K562 (cell line): ENCODE data around the gene TUT4. TPM values are rescaled to one million over a fixed set of nuclear protein-coding genes. Genes with fewer than 3 reads are reported as not detected.

ENCODE experiments used
- CBX2 ChIP-seq: fragments of 200-600 bp; sonication (generic); IDR thresholded peaks from one replicate; pipeline ENCODE4 v1.6.1; 2012; ENCODE audit warnings: mild to moderate bottlenecking, low read length, inconsistent platforms; ENCODE audit not compliant: insufficient read depth, poor library complexity, severe bottlenecking
- CHAMP1 ChIP-seq: fragments of 450-650 bp; IDR thresholded peaks from 2 replicates; pipeline ENCODE4 v1.6.1; 2016; ENCODE audit warnings: mild to moderate bottlenecking
- DACH1 ChIP-seq: fragments of 450-650 bp; IDR thresholded peaks from 2 replicates; pipeline ENCODE4 v1.6.1; 2018; ENCODE audit not compliant: partially characterized antibody
- DEAF1 ChIP-seq: fragments of 450-650 bp; formaldehyde crosslinking; IDR thresholded peaks from 2 replicates; pipeline ENCODE4 v1.4.0; 2020; ENCODE audit warnings: mild to moderate bottlenecking, moderate library complexity
- DPF2 ChIP-seq: fragments of 450-650 bp; IDR thresholded peaks from 2 replicates; pipeline ENCODE4 v1.6.1; 2016
- FOXA3 ChIP-seq, 2 experiments: fragments of 450-650 bp in 1 of 2; sonication (generic) in 1 of 2; formaldehyde crosslinking; IDR thresholded peaks in 1 of 2; conservative IDR thresholded peaks in 1 of 2; 2 replicates each; pipeline versions ENCODE4 v1.4.0 to v1.8.0; 2020 to 2022; ENCODE audit warnings: mild to moderate bottlenecking in 2 of 2, missing genetic modification reagents in 1 of 2
- GABPA ChIP-seq: fragments of 200-800 bp; sonication (Bioruptor generic); conservative IDR thresholded peaks from 2 replicates; pipeline ENCODE4 v1.6.1; 2016; ENCODE audit warnings: low read depth, missing genetic modification characterization, missing compliant biosample characterization
- IFI16 ChIP-seq: fragments of 250-450 bp; sonication (Bioruptor Pico); IDR thresholded peaks from 2 replicates; pipeline ENCODE4 v2.1.2; 2022; ENCODE audit warnings: mild to moderate bottlenecking, inconsistent platforms
- KDM5B ChIP-seq: fragments of 200-600 bp; sonication (generic); IDR thresholded peaks from 2 replicates; pipeline ENCODE4 v1.6.1; 2012; ENCODE audit warnings: low read depth, mild to moderate bottlenecking, moderate library complexity, low read length, control low read depth, inconsistent platforms; ENCODE audit not compliant: insufficient replicate concordance
- MAFF ChIP-seq: IDR thresholded peaks from 2 replicates; pipeline ENCODE4 v1.6.1; 2012; ENCODE audit warnings: low read length, improper control_type of control experiment
- NFATC3 ChIP-seq: fragments of 450-650 bp; IDR thresholded peaks from 2 replicates; pipeline ENCODE4 v1.6.1; 2017; ENCODE audit warnings: mild to moderate bottlenecking
- NFE2 ChIP-seq: IDR thresholded peaks from 2 replicates; pipeline ENCODE4 v1.6.1; 2014; ENCODE audit warnings: antibody characterized with exemption, low read depth
- PML ChIP-seq: IDR thresholded peaks from 2 replicates; pipeline ENCODE4 v1.6.1; 2012; ENCODE audit warnings: low read length, inconsistent platforms
- POU5F1 ChIP-seq: fragments of 150-350 bp; IDR thresholded peaks from 2 replicates; pipeline ENCODE4 v1.6.1; 2014; ENCODE audit warnings: borderline replicate concordance, low read length, low read depth, mild to moderate bottlenecking; ENCODE audit not compliant: partially characterized antibody
- RFX7 ChIP-seq: fragments of 250-450 bp; sonication (Bioruptor Pico); IDR thresholded peaks from 2 replicates; pipeline ENCODE4 v1.5.1; 2021; ENCODE audit warnings: mild to moderate bottlenecking
- SMARCB1 ChIP-seq: IDR thresholded peaks from 2 replicates; pipeline ENCODE4 v1.6.1; 2011; ENCODE audit warnings: improper control_type of control experiment, low read depth; ENCODE audit not compliant: insufficient read length
- STAT5A ChIP-seq: IDR thresholded peaks from 2 replicates; pipeline ENCODE4 v1.6.1; 2012; ENCODE audit warnings: low read length, inconsistent platforms, borderline replicate concordance
- TEAD1 ChIP-seq, 2 experiments: fragments of 450-650 bp in 1 of 2; sonication (generic) in 1 of 2; formaldehyde crosslinking; IDR thresholded peaks; 2 replicates each; pipeline versions ENCODE4 v1.4.0 to v1.8.0; 2020 to 2022; ENCODE audit warnings: mild to moderate bottlenecking in 2 of 2, missing genetic modification reagents in 1 of 2
- TFAM ChIP-seq: fragments of 250-450 bp; sonication (Bioruptor Pico); conservative IDR thresholded peaks from 2 replicates; pipeline ENCODE4 v1.5.0; 2021; ENCODE audit warnings: mild to moderate bottlenecking, moderate library complexity
- TRIM24 ChIP-seq, 2 experiments: fragments of 450-650 bp; IDR thresholded peaks; 2 replicates each; pipeline ENCODE4 v1.6.1; 2016
- XRCC5 ChIP-seq: fragments of 200-400 bp; formaldehyde crosslinking; IDR thresholded peaks from 2 replicates; pipeline ENCODE4 v1.6.1; 2017; ENCODE audit warnings: low read depth, mild to moderate bottlenecking, low read length
- ZBTB7A ChIP-seq: IDR thresholded peaks from 2 replicates; pipeline ENCODE4 v1.6.1; 2011; ENCODE audit warnings: low read depth, mild to moderate bottlenecking, low read length, moderate library complexity, borderline replicate concordance; ENCODE audit not compliant: control insufficient read depth
- ZKSCAN3 ChIP-seq: fragments of 250-450 bp; sonication (Bioruptor Pico); IDR thresholded peaks from 2 replicates; pipeline ENCODE4 v1.4.0; 2020
- ZNF23 ChIP-seq: fragments of 250-450 bp; sonication (Bioruptor Pico); IDR thresholded peaks from 2 replicates; pipeline ENCODE4 v1.4.0; 2020; ENCODE audit warnings: mild to moderate bottlenecking
- polyA plus RNA-seq, 8 experiments: library from polyadenylated mRNA; depleted of rRNA in 4 of 8; stranded (reverse) in 5 of 8; unstranded in 3 of 8; fragments of >200 nt; fragmentation: Nextera tagmentation in 2 of 8; fragmentation: Illumina TruSeq in 1 of 8; extraction: Ambion mirVana in 2 of 8; extraction: Trizol in 1 of 8; gene quantifications; 2 replicates each; pipeline versions ENCODE4 v1.2.1 to v1.2.3, GENCODE V29; 2011 to 2014; ENCODE audit warnings: inconsistent platforms in 1 of 8, missing spikeins in 1 of 8
- total RNA-seq, 7 experiments: library from RNA; depleted of rRNA in 6 of 7; stranded (reverse); fragments of >200 nt in 6 of 7; fragmentation: Illumina TruSeq in 2 of 7; extraction: Trizol in 2 of 7; gene quantifications; 2 replicates each; pipeline versions ENCODE4 v1.2.1 to v1.2.3, GENCODE V29; 2011 to 2021; ENCODE audit warnings: low replicate concordance in 1 of 7
- TF ChIP-seq, protein P1 (sequence below): sonication (generic); formaldehyde crosslinking; IDR thresholded peaks from 2 replicates; pipeline ENCODE4 v1.8.0; 2022; ENCODE audit warnings: mild to moderate bottlenecking, missing genetic modification reagents

The TUT4 gene
- total and polyA plus RNA-seq, 9 of the 15 experiments (the other 6 are each of a cell fraction or from before 2014, with no cell fraction given) = 15.8 to 53.5 (median 36.7) TPM

DNA sequence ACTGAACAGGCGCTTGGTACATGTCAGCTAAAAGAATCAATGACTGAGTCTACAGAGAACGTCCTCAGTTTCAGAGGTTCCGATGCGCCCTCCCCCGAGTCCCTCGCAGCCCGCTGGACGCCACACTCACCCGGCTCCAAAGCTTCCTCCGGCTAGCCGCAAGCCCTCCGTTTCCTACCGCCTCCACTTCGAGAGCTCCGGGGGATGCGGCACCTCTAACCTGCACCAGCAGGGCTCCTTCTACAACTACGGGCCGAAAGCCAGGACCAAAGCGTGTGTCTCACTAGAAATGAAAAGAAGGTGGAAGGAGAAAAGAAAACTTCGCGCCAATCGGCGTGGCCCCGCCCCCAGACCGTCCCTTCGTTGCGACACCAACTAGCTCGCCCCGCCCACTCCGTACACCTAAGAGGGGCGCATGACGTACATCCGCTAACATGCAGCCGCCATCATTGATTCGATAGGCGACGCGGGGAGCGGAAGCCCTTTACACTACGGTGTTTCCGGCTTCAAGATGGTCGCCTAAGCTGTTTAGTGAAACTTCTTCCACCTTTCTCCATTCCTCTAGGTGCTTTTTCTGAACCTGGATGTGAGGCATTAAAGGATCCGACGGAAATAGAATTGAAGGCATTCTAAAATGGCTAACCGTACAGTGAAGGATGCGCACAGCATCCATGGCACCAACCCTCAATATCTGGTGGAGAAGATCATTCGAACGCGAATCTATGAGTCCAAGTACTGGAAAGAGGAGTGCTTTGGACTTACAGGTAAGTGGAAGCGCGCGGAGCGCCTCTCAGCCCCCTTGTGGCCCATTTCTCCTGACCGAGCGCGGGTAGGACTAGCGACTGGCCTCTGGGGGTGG, 148.5 kb downstream of the TUT4 start, which contains the start of the genes ORC1 and PRPF38A (continued):
- TF ChIP-seq SMARCB1 = no peak
- peak; percentile 50 for TF ChIP-seq DACH1
- TF ChIP-seq NFE2 = no peak
- peak in 1 of 2 experiments; percentile 57; a peak in 1 of 4 replicates for TF ChIP-seq TEAD1 (CRISPR knock-in tag; IDR thresholded peaks at IDR 0.05)
- no peak for TF ChIP-seq STAT5A
- TF ChIP-seq TRIM24 (IDR thresholded peaks at IDR 0.05) = no peak
- TF ChIP-seq TFAM (CRISPR knock-in tag) = no peak
- TF ChIP-seq MAFF = no peak
- TF ChIP-seq ZBTB7A = no peak
- peak; percentile 98 for TF ChIP-seq GABPA (tag)
- no peak for TF ChIP-seq XRCC5
- no peak for TF ChIP-seq RFX7 (CRISPR knock-in tag)
- TF ChIP-seq DPF2 = peak; percentile 60; the same call in 1 of the 2 replicates
- peak; percentile 84 for TF ChIP-seq KDM5B
- peak; percentile 67; the same call in 1 of the 2 replicates for TF ChIP-seq CHAMP1
- peak; percentile 91 for TF ChIP-seq PML
- TF ChIP-seq IFI16 = no peak; the same call in 1 of the 2 replicates
- no peak for TF ChIP-seq ZNF23 (CRISPR knock-in tag)
- TF ChIP-seq FOXA3 (CRISPR knock-in tag; conservative IDR thresholded peaks at IDR 0.05 in 1 of 2, IDR thresholded peaks at IDR 0.05 in 1 of 2) = no peak; a peak in 1 of 4 replicates
- peak; percentile 63; the same call in 1 of the 2 replicates for TF ChIP-seq NFATC3
- TF ChIP-seq DEAF1 (CRISPR knock-in tag) = no peak
- TF ChIP-seq CBX2 = no peak
- no peak for TF ChIP-seq POU5F1
- TF ChIP-seq ZKSCAN3 (CRISPR knock-in tag) = no peak
- TF ChIP-seq, protein P1, sequence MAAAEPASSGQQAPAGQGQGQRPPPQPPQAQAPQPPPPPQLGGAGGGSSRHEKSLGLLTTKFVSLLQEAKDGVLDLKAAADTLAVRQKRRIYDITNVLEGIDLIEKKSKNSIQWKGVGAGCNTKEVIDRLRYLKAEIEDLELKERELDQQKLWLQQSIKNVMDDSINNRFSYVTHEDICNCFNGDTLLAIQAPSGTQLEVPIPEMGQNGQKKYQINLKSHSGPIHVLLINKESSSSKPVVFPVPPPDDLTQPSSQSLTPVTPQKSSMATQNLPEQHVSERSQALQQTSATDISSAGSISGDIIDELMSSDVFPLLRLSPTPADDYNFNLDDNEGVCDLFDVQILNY (CRISPR knock-in tag) = peak; percentile 42; the same call in 1 of the 2 replicates
